ENCODE measurements around the gene STUM. TPM values are rescaled to one million over a fixed set of nuclear protein-coding genes. Genes with fewer than 3 reads are reported as not detected.

The STUM gene
- total and polyA plus RNA-seq, 2 of the 8 experiments (the other 6 are each of a cell fraction or from before 2014, with no cell fraction given): 0.76 to 1.2 TPM

DNA sequence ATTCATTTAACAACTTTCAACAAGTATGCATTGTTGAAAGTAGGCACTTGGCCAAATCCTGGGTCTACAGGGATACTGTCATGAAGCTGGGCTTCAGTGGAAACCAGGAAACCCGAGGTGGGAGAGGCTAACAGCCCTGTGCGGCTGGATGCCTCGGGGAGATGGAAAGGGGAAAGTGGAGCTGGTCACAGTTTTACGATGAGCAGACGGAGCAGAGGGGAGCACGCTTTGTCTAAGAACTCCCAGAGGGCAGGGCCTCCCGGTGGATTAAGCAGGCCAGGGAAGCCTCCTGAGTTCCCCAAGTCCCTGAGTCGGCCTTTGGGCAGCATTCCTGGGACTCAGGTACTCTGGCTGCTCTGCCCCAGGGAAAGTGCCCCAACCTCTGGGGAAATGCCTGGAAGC, 23.8 kb downstream of the STUM start (continued):
- TF ChIP-seq CHD7 (IDR thresholded peaks at IDR 0.05; ENCODE audit: insufficient replicate concordance, low read length) (no peak), RXRA (IDR thresholded peaks at IDR 0.05; ENCODE audit: insufficient read depth, low read depth, low read length) (no peak), SP4 (IDR thresholded peaks at IDR 0.05; ENCODE audit: low read length) (no peak), TAF1 (IDR thresholded peaks at IDR 0.05; ENCODE audit: low read depth, low read length) (no peak), EP300 (IDR thresholded peaks at IDR 0.05; ENCODE audit: borderline replicate concordance in 1 of 2, low read depth in 2 of 2, low read length in 2 of 2) (no peak), KDM5A (IDR thresholded peaks at IDR 0.05; ENCODE audit: low read length) (no peak), ASH2L (IDR thresholded peaks at IDR 0.05; ENCODE audit: low read length) (no peak), POLR2AphosphoS5 (IDR thresholded peaks at IDR 0.05; ENCODE audit: low read depth, low read length) (no peak), KDM1A (IDR thresholded peaks at IDR 0.05; ENCODE audit: borderline replicate concordance, low read length) (no peak), CHD1 (IDR thresholded peaks at IDR 0.05; ENCODE audit: low read depth, low read length) (no peak)

Data from H1 (cell line).